NOMO-1 treated with dmso at 0.1 percent for 144 hours (cell line): ENCODE measurements around the gene RAD50.
"Not testable (repeated sequence)": the region's sequence is repeated elsewhere in the genome, so short reads cannot be mapped to it uniquely, and the experiment has no call there.

ENCODE experiments used
- DNase-seq: peaks from one replicate; lab custom pipeline; 2025; ENCODE audit not compliant: unreplicated experiment; lab: John Stamatoyannopoulos, UW

Gene RAD50

DNA sequence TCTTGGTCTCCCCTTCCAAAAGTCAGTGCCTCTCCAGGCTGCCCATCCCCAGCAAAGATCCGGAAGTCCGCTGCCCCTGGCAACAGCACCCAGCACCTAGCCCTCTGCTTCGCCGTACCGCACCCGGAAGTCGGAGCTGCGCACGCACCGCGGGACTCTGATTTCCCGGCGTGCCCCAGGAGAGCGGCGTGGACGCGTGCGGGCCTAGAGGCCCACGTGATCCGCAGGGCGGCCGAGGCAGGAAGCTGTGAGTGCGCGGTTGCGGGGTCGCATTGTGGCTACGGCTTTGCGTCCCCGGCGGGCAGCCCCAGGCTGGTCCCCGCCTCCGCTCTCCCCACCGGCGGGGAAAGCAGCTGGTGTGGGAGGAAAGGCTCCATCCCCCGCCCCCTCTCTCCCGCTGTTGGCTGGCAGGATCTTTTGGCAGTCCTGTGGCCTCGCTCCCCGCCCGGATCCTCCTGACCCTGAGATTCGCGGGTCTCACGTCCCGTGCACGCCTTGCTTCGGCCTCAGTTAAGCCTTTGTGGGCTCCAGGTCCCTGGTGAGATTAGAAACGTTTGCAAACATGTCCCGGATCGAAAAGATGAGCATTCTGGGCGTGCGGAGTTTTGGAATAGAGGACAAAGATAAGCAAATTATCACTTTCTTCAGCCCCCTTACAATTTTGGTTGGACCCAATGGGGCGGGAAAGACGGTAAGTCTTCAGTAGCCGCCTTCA, at the start of gene RAD50:
Gene RAD50, plus strand, starts transcription at position 215 of the 715 bp plus-strand sequence. Its CDS starts 348 bp downstream, at position 563.
- DNase-seq, result peak; percentile 92

DNA sequence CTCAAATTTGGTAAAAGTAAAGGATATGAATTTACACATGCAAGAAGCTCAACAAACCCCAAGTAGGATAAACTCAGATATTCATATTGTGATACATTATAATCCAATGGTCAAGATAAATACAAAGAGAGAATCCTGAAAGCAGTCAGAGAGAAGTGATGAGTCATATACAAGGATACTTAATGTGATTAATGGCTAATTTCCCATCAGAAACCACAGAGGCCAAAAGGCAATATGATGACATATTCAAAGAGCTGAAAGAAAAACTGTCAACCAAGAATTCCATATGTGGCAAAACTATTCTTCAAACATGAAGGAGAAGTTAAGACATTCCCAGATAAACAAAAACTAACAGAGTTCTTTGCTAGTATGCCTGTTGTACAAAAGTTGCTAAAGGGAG, 46.7 kb upstream of the RAD50 start:
- no peak for DNase-seq

DNA sequence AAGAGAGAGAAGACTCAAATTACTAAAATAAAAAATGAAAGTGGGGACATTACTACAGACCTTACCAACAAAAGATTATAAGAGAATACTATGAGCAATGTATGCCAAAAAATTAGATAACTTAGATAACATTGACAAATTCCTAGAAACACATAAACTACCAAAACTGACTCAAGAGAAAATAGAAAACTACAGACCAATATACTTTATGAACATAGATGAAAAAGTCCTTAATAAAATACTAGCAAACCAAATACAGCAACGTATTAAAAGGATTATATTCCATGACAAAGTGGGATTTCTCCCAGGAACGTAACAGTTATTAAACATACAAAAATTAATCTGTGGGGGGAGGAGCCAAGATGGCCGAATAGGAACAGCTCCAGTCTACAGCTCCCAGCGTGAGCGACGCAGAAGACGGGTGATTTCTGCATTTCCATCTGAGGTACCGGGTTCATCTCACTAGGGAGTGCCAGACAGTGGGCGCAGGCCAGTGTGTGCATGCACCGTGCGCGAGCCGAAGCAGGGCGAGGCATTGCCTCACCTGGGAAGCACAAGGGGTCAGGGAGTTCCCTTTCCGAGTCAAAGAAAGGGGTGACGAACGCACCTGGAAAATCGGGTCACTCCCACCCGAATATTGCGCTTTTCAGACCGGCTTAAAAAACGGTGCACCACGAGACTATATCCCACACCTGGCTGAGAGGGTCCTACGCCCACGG, 43.0 kb upstream of the RAD50 start:
- not testable (repeated sequence) for DNase-seq

DNA sequence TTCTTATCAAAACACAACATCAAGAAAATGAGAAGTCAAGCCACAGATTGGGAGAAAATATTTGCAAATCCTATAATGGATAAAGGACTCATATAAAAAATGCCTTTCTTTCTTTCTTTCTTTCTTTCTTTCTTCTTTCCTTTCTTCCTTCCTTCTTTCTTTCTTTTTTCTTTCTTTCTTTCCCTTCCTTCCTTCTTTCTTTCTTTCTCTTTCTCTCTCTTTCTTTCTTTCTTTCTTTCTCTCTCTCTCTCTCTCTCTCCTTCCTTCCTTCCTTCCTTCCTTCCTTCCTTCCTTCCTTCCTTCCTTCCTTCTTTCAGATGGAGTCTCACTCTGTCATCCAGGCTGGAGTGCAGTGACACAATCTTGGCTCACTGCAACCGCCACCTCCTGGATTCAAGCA, 34.7 kb upstream of the RAD50 start:
- not testable (repeated sequence) for DNase-seq

DNA sequence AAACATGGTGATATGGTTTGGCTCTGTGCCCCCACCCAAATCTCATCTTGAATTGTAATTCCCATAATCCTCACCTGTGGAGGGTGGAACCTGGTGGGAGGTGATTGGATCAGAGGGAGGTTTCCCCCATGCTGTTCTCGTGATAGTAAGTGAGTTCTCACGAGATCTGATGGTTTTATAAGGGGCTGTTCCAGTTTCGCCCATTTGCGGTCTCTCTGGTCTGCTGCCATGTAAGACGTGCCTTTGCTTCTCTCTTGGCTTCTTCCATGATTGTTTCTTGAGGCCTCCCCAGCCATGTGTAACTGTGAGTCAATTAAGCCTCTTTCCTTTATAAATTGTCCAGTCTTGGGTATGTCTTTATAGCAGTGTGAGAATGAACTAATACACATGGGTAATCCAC, 31.9 kb upstream of the RAD50 start:
- DNase-seq, result not testable (repeated sequence)

DNA sequence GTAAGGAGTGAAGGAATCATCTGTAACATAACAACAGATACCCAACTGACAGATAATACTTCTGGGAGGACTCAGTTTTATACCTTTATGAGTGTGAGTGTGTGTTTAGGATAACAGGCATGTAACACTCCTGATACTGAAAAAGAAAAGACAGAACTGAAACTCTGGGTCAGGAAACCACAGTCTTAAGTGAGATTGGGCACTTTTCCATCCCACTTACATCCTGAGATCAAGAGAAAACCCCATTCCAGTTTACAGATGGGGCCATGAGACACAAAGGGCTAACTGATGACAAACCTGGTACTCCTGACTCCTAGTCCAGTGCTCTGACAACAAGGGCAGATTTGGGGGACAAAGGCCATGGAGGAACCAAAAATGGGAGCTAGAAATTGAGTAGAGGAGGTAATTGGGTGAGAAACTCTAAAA, 31.5 kb upstream of the RAD50 start:
- peak; percentile 10 for DNase-seq

DNA sequence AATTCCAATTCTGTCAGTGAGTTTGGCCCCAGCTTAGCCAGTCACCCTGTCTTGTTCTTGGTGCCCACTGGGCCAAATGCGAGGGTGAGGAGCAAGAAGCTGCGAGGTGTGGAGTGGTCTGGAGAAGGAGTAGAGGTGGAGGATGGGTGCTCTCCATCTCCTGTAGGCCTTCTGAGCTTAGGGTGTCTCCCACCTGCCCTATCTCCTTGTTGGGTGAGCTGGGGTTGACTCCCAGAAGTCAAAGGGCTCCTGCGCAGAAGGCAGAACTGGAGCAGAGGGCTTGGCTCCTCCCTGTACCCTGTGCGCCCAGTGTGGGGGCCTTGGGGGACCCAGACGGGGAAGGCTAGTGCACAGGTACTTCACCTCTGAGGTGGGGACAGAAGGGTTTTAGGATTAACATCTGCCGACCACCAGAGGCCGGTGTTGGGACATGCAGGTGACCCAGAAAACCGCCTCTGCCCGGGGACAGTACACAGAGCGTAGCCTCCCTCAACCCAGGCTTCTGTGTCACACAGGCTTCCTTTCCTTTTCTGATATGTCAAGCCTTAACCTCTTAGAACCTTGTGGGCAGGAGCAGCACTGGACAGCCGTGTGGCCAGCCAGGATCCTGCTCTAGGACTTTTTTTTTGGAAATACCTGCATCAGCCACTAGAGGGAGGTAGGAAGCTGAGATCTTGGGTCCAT, 30.3 kb upstream of the RAD50 start:
- DNase-seq, result peak; percentile 29

DNA sequence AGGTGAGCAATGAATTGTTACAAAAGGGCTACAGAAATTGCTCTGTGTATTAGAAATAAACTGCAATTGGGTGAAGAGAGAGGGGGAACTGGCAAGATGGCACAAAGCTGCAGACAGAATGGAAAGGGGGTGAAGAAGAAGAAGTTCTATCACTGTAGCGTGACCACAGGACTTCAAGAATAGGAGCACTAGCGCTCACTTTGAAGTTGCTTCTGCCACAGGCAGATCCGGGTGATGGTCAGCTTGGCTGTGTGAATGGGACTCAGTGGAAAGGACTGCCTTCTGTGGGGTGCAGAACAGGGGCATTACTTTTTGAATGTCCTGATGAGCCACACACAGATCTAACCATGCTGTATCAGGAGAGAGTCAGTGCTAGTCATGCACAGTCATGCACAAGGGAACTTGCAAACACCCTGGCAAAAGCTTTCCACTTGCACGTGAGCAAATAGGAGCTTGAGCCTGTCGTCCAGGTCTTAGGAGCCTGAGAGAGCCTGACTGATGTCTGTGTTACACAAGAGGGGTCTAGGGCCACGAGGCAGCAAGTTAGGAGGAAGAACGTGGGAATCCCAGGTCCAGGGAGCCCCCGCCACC, 29.7 kb upstream of the RAD50 start:
- no peak for DNase-seq

DNA sequence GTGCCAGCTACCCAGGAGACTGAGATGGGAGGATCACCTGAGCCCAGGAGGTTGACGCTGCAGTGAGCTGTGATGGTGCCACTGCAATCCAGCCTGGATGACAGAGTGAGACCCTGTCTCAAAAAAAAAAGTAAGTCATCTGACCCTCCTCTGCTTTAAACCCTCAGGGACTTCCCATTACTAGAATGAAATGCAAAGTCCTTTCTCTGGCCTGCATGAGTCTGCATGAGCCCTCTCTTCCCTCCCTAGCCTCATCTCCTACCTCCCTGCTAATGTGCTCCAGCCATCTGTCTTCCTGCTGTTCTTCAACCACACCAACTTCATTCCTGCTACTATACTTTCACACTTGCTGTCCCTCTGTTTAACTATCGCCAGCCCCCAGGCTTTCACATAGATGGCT, 28.8 kb upstream of the RAD50 start:
- no peak for DNase-seq

DNA sequence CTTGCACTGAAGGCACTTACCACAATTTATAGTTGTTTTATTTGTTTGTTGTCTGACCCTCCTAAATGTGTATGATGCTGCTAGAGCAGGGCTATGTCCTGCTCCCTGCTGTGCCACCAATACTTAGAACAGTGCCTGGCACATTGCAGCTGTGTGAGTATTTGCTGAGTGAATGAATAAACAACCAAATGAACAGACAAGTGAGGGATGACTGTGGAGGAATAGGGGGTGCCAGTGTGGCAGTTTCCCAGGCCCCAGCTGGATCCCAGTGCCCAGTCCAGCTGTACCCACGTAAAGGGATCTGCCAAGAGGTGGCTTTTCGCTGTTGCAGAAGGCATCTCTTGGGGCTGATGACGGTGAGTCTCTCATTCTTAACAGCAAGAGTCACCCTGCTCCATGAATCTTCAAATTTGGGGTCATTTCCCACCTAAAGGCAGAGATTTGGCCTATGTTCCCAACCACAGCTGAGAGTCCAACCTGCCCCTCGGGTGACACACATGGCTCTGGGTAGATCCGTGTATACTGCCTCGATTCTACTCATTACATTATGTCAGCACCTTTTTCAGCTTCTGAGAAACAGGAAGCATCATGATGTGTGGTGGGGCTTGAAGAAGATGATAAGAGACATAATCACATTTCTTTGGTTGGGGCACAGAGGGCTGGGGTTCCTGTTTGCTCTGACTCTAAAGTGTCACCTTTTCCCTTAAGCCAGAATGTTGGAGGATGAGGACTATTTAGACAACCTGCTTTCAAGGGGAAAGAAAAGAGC, 27.7 kb upstream of the RAD50 start:
- DNase-seq, result no peak

DNA sequence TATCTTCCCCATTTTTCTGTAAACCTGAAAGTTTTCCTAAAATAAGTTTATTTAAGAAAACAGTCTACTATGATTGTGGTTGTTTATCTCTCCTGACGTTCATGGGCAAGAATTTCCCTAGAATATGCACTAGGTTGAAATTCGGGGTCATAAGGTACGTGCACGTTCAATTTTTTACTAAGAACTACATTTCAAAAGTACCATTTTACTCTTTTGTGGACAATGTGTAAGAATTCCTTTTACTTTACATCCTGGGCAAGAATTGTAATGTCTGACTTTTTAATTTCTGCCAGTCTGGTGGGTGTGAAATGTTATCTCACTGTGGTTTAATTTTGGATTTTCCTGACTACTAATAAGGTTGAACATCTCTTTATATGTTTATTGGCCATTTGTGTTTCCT, 25.8 kb upstream of the RAD50 start:
- DNase-seq, result no peak

DNA sequence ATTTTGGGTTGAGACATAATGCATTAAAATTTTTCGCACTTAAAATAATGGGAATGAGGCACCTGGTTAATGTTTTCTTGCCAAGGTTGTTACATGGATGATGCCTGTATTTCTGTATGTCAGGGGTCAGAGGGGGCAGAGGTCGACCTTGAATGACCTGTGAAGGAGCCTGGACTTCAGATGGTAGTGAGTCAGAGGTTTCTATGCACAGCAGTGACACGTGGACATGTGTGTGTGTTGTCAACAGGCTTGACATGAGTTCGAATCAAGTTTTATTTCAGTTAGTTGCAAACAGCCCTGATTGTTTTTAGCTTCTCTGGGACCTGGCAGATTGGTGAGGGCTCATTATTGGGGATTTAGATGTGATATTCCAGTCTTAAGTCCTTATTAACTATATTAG, 17.1 kb upstream of the RAD50 start:
- no peak for DNase-seq

DNA sequence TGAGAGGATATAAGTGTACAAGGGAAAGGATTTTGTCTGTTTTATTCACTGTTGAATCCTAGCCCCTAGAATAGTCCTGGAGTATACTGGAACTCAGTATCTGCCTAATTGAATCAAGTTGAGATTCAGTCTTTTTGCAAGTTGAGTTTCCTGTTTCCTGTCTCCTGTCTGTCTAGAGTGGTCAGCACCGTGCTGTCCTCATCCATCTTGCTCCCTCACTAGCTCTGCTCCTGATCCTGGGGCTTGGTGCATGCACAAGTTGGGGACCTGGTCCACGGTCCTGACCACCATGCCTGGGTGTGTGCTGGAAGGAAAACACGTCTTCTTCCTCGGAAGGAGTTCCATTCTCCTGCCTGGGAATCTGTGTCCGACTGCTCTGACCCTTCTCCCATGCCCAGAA, 16.6 kb upstream of the RAD50 start:
- no peak for DNase-seq

DNA sequence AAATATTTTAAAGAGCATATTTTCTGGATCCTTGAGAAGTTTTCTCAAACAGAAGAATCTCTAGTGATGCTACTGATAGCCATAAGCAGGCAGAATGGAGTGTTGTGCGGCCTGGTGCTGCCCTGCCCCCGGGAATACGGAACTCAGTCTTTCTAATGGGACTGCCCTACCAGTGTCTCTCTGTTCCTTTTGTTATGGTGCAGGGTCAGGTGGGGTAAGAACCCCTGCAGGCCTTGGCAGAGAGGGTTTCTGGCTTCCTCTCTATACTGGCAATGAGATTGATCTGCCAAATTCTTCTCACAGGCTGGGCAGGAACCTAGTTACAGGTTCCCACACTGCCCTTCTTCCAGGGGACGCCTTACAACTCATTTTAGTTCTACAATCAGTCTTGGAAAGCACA, 16.0 kb upstream of the RAD50 start:
- DNase-seq, result no peak

DNA sequence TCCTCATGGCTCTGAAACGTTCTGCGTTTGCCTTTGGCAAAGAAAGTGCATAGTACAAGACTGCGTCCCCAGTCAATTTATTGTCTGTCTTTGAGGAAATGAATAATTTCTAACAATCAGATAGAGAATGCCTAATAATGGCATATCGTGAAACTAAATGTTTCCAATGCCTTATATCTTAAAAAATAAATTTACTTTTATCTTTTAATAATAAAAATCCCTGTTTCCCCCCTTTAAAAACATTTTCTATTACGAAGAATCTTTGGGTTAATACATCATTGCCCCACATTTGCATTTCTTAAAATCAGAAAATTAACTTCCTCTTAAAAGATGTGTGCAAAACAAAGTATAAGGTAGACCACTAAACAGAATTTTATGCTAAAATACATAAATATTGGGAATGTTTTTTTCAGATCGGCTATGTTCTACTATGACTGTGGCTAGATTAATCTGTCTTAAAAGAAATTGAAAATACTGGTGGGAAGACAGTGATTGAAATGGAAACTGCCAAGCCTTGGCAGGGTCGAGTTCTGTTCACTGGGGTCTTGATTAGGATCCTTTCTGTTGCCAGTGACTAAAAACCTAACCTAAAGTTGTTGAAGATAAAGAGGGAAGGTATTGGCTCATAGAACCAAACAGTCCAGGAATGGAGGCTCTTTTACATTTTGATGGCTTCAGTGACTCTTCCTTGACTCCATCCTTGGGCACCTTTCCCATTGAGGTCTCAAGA, 13.1 kb upstream of the RAD50 start, which contains the start of gene IL5:
Gene IL5, minus strand, starts transcription at position 51 of the 730 bp plus-strand sequence. Its CDS starts 44 bp downstream, at position 7.
- no peak for DNase-seq

DNA sequence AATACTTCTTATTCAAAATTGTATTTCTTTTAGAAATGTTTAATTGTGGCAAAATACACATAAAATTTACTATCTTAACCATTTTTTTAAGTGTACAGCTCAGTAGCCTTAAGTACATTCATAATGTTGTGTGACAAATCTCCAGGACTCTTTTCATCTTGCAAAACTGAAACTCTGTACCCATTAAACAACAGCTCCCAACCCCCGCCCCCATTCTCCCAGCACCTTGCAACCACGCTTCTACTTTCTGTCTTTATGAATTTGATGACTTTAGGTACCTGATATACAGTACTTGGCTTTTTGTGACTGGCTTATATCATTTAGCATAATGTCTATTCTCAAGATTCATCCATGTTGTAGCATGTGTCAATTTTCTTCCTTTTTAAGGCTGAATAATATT, 10.7 kb upstream of the RAD50 start:
- DNase-seq, result no peak

DNA sequence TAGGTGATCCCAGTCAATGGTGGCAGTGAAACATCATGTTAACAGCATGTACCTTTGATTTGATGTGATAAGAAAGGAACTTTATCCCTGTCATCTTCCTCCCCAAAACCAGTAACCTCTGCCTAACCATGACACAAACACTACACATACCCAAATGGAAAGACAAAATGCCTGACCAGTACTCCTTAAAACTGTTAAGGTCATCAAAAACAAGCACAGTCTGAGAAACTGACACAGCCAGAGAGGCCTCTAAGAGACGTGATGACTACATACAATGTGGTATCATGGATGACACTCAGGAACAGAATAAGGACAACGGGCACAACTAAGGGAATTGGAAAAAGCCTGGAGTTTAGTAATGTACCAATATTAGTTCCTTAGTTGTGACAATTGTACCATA, 9.5 kb upstream of the RAD50 start:
- no peak for DNase-seq

DNA sequence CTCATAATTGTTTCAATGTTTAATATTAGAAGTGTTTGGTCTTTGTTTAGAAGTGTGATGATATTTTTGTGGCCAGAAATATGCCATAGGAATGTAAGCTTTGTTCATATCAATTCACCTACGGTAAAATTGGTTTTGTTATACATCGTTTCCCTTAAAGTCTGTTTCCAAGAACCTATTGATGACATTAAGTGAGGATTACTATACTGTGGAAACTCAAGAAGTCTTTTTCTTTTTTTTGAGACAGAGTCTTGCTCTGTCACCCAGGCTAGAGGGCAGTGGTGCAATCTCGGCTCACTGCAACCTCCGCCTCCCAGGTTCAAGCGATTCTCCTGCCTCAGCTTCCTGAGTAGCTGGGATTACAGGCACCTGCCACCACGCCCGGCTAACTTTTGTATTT, 7.9 kb upstream of the RAD50 start:
- DNase-seq, result not testable (repeated sequence)

DNA sequence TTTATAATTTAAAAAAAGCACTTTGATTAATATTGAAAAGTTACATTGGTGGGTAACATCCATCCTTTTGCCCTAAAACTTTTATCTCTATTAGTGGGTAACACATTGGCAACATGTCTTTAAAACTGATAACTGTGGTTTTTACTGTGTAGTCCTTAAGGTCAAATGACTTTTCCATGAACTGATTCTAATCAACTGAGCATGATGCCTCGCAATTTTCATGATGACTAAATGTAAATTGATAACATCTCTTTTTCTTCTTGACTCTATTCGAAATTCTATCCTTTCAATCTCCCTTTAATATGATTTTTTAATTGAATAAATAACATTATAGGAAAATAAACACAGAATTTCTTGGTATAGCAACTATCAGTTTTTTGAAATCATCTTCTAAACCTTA, 7.2 kb upstream of the RAD50 start:
- no peak for DNase-seq

DNA sequence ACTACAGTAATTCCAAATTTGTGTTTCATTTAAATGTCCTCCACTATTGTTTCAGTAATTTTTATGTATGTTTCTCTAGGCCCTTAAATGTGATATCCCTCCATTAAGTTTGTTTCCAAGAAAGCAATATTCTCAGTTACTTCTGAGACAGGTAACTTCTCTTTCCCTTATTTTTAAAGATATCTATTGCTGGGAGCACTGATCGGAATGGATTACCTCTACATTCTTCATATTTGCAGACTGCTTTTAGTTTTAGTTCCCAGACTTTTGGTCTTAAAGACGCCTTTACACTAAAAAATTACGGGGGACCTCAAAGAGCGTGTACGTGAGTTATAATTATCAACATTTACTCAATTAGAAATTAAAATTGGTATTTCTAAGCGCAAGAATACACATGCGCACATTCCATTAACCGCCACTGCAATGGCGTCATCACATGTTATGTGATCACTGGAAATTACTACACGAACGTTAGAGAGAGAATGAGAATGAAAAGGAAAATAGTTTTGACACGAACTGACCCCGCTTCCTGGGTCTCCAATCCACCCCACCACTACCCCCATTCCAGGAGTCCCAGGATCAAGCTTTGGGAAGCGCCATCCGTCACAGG, 519 bp upstream of the RAD50 start:
- no peak for DNase-seq
